ENCODE results near the gene SPIN2B.

SPIN2B gene

DNA sequence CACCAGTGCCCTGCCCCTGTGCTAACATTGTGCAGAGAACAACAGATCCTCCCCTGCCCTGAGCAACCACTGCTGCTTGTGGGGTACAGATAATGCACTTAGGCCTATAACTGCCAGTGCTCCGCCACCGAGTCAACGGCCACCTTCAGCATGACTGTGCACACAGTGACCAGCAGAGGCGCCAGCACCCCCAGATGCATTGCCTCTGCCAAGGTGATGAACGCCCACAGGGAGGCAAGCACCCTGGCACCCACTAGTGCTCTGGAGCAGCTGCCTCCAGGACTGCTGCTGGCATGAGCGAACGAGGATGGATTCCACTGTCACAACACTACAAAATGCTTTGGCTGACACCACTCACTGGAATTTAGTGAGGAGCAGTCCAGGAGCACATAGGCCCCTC, 38.2 kb downstream of the SPIN2B start:
- TF ChIP-seq, protein P1, sequence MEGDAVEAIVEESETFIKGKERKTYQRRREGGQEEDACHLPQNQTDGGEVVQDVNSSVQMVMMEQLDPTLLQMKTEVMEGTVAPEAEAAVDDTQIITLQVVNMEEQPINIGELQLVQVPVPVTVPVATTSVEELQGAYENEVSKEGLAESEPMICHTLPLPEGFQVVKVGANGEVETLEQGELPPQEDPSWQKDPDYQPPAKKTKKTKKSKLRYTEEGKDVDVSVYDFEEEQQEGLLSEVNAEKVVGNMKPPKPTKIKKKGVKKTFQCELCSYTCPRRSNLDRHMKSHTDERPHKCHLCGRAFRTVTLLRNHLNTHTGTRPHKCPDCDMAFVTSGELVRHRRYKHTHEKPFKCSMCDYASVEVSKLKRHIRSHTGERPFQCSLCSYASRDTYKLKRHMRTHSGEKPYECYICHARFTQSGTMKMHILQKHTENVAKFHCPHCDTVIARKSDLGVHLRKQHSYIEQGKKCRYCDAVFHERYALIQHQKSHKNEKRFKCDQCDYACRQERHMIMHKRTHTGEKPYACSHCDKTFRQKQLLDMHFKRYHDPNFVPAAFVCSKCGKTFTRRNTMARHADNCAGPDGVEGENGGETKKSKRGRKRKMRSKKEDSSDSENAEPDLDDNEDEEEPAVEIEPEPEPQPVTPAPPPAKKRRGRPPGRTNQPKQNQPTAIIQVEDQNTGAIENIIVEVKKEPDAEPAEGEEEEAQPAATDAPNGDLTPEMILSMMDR (IDR thresholded peaks at IDR 0.05): no peak

DNA sequence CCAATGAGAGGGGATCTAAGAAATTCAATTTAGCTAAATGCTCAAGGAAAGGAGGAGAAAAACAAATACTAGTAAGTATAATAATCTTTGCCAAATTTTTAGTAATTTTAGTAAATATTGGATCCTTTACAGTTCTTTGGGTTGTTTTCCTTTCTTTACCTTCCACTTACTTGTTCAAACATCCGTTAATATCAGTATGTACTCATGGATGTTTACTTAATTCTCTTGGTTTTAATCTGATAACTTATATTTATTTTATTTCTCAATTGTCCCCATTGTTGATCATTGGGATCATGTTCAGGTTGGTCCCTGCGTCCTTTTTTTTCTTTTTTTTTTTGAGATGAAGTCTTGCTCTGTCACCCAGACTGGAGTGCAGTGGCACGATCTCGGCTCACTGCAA, 46.9 kb downstream of the SPIN2B start:
- TF ChIP-seq, protein P1 (IDR thresholded peaks at IDR 0.05): no peak

DNA sequence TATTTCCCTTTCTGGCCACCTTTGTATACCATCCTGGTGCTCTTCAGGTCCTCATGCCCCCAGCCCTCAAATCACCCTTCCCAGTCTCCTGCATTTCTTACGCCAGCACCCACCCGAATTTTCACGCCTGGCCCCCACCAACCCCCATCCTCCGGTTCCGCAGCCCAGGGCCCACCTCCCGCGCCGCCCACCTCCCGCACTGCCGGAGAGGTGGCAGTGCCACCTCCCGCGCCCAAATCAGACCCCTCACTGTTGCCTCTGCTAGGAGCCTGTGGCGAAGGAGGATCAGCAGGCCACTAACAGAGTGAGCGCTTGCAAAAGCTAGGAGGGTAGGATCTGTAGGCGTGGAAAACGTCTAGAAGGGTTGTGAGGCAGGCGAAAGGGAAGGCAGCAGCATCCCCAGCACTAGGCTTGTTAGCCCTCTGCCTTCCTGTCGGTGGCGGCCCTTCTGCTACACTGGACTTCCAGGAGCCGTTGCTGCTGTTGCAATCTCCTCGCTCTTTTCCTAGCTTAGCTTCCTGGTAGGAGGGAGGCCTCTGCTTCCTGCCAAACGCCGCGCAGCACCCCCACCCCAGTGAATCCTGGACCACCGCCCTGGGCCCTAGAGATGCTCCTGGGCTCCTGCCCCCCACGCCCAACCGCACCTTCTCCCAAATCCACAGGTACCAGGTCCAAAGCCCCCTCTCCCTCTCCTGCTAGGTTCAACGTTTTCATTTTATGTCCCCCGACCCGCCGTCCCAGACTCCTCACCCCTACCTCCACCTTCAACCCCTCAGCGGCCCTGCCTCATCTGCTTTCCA, 51.0 kb downstream of the SPIN2B start:
- TF ChIP-seq, protein P1 (IDR thresholded peaks at IDR 0.05): no peak

All from LNCAP (cell line).